ENCODE data around the gene HSPA12B.
A peak's percentile ranks its signal among the peaks of the same experiment; 100 is the strongest.

The HSPA12B gene

DNA sequence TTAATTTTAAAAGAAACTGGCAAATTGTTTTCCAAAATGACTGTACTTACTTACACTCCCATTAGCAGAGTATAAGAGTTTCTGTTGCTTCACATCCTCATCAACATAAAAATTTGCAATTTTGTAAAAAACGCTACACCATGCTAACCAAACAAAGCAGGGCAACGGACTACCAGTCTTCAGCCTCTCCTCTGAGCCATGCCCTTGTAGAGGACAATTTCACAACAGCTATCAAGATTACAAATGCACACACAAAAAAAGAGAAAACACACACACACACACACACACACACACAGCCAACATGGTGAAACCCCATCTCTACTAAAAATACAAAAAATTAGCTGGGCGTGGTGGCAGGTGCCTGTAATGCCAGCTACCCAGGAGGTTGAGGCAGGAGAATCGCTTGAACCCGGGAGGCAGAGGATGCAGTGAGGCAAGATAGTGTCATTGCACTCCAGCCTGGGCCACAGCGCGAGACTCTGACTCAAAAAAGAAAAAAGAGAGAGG is 39.1 kb downstream of the HSPA12B start:
- DNase-seq (ENCODE audit: low spot score), result no peak
- H3K27ac ChIP-seq, result no peak overlapping the region
- ChIA-PET POLR2A (ENCODE audit: low non-redundant PET) (no interaction called here), CTCF (interaction anchor here (0.8 kb wide), 1 partner anchor 10 kb away, joined by 4 read pairs; no protein-coding TSS in a partner anchor)
- TF ChIP-seq CTCF (conservative IDR thresholded peaks at IDR 0.05; ENCODE audit: low read depth), result no peak

DNA sequence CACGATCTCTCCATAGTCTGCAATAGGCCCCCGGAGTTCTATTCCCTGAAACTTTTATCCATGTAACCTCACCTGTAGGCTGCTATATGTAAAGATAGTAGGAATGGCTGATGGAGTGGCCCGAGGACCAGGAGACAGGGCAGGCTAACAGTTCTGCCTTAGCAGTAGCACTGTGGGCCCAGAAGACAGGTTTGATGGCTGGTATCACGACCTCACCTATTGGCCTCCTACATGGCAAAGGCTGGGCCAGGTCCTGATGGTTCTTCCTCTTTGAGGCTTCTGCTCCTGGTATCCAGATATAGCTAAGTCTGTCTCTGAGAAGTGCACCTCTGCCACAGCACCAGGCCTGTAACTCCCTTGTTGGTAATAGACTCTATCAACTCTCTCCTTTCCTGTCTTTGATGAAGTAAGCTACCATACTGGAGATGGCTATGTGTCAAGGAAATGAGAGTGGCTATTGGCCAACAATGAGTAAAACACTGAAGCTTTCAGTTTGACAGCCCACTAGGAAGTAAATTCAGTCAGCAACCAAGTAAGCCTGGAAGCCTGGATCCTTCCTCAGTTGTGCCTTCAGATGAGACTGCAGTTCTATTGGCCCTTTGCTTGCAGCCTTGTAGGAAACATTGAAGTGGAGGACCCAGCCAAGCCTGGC is 43.1 kb downstream of the HSPA12B start:
- POLR2A ChIA-PET (ENCODE audit: low non-redundant PET), result no interaction called here
- no peak for DNase-seq (ENCODE audit: low spot score)
- CTCF ChIA-PET, result no interaction called here
- no peak overlapping the region for H3K27ac ChIP-seq
- TF ChIP-seq CTCF (conservative IDR thresholded peaks at IDR 0.05; ENCODE audit: low read depth), result no peak

DNA sequence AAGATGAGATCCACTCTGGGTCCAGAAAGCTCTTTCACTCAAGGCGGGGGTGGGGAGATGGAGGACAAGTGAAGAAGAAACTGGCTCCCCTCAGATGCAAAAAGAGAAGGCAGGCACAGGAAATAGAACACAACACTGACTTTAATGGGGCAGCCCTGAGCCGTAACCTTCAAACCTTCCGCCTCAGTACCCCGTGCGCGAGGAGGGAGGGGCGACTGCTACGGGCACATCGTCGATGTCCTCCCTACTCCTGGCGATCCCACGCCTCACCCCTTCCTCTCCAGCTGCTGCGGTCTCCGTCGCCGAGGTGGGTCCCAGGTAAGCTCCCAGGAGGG is 44.9 kb downstream of the HSPA12B start:
- CTCF ChIA-PET, result interaction anchor here (0.9 to 3.4 kb wide), 2 partner anchors 9 to 101 kb away, joined by 5 to 18 read pairs; no protein-coding TSS in a partner anchor
- POLR2A ChIA-PET (ENCODE audit: low non-redundant PET), result no interaction called here
- no peak for TF ChIP-seq CTCF (conservative IDR thresholded peaks at IDR 0.05; ENCODE audit: low read depth)
- peak overlapping the region; percentile 3; the same call in 1 of the 2 replicates for H3K27ac ChIP-seq
- DNase-seq (ENCODE audit: low spot score), result no peak

GRCh38 chr20:3777716-3778629 is 45.5 kb downstream of the HSPA12B start:
- ChIA-PET CTCF (interaction anchor here (0.8 to 3.4 kb wide), 6 partner anchors 8 to 101 kb away, joined by 3 to 18 read pairs (median 5); partner anchors contain the start of genes AP5S1 and CENPB), POLR2A (ENCODE audit: low non-redundant PET) (interaction anchor here (0.6 kb wide), 1 partner anchor 35 kb away, joined by 4 read pairs; no protein-coding TSS in a partner anchor)
- TF ChIP-seq CTCF (conservative IDR thresholded peaks at IDR 0.05; ENCODE audit: low read depth), result no peak
- DNase-seq (ENCODE audit: low spot score), result peak; percentile 63
- peak overlapping the region; percentile 3; the same call in 1 of the 2 replicates for H3K27ac ChIP-seq

- no peak for DNase-seq (ENCODE audit: low spot score)
- ChIA-PET POLR2A (ENCODE audit: low non-redundant PET) (interaction anchor here (0.6 kb wide), 1 partner anchor 36 kb away, joined by 4 read pairs; no protein-coding TSS in a partner anchor), CTCF (interaction anchor here (0.5 to 3.4 kb wide), 6 partner anchors 10 to 237 kb away, joined by 3 to 18 read pairs (median 5); partner anchors contain the start of gene AP5S1)
- TF ChIP-seq CTCF (conservative IDR thresholded peaks at IDR 0.05; ENCODE audit: low read depth), result no peak
- no peak overlapping the region for H3K27ac ChIP-seq
Measured at GRCh38 chr20:3778976-3779375, 46.5 kb downstream of the HSPA12B start.

Measured in RWPE1 (cell line).